Stimulated activated CD4-positive, alpha-beta T cell treated with anti-CD3 and anti-CD28 coated beads, Interleukin-4, amount 100 ng/mL, for 24 hours (primary cell): ENCODE results near the gene SLMAP.
A peak's percentile ranks its signal among the peaks of the same experiment; 100 is the strongest.

Experiments
- DNase-seq: peaks from one replicate; pipeline ENCODE4 v3.0.0-alpha.2; 2020

SLMAP gene

DNA sequence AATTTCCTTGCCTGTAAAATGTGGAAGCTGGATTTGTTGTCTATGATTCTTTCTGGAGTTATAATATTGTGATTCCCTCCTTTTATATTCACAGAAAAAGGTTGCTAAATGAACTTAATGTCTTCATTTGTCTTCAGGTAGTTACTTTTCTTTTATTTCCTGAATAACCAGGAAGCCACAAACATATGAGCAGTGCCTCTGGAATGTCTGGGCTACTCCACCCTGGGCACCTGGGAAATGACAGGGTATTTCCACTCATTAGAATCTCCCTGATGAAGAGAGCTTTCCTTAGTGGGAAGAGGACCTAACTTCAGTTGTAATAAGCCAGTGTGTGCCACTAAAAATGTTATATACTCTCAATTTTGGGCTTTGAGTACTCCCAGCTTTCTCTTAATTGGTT is 3.8 kb upstream of the SLMAP start:
- DNase-seq = no peak

DNA sequence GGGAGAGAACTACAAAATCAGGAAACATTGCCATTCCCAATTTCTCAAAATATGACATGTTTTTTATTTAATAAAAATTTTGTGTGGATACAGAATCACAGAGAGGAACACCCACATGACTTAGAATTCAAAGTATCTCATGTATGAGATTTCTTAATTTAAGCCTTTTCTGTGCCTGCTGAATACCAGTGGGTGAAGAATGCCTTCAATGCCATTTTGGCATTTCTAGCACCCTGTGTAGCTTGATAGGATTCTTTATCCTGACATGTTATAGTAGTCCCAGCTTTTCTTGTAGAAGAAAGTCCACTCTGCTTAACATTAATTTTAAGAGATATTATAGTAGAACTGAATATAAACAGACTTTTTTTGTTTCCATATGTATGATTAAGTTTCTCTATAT is 3.1 kb upstream of the SLMAP start:
- DNase-seq = no peak

DNA sequence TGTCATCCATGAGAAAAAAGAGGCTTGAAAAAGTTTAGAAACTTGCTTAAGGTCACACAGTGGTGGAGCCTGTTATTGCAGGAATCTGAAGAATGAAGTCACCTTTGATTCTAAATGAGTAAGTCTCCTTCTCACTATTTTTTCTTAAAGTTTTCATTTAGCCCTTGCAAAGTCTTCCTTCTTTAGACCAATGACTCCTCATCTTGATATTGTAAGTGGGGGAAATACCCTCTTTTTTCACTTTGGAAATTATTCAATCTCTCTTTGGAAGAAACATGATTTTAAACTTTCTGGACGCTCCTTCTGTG is 787 bp upstream of the SLMAP start:
- peak; percentile 10 for DNase-seq

DNA sequence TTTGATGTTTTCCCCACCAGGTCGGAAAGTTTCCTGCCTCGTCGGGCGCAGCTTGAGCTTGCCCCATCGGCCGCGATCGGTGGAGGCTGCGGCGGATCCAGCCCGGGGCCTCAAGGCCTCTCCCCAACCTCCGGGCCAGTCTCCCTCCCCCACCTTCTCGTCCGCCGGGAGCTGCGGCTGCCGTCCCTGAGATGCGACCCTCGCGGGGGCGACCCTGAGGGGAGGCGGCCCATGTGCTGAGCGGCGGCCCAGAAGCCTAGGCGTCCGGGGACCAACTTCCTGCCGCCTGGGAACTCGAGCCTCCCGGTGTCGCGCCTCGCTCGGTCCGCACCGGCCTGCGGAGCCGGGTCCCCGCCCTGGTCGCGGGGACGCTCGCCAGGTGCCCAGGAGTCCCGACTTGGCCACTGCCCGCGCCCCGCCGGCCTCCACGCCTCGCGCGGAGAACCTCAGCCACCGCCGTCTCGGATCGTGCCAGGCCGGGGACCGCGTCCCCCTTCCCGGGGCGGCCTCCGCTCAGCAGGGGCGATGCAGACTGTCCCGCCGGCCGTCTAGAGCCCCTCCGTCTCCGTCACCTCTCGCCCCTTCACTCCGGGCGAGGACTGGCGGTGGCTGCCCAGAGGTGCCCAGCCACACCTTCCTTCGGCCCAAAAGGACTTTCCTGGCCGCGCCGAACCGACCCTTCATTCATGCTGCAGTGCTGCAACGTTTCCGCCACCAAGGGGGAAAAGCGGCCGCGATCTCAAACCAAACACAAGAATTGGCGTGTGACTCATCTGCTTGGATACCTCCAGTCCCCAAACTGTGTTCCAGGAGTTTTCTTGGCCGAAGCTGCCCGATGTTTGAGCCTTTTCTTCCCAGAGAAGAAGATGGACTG is 656 bp downstream of the SLMAP start:
- DNase-seq = peak; percentile 45

DNA sequence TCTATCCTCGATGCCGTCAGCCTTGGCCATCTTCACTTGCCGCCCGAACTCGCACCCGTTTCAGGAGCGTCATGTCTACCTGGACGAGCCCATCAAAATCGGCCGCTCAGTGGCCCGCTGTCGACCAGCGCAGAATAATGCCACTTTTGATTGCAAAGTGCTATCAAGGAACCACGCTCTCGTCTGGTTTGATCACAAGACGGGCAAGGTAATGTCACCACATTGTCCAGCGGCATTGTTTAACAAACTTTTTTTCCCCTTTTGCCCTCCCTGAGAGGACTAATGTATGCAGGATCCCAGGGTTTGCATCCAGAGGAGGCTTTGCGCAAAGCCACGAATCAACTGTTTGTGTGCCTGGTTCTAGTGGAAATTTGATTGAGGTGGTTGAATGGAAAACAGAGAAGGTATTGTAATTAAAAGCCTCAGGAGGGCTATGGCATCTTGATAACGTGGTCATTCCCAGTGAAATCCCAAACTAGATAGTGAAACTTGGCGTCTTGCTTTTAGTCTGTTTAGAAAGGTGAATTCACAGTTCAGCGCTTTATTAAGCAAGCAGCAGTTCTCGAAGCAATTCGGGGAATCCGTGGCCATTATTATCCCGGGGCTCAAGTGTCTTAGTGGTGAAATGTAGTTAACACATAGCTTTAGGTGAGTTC is 1.7 kb downstream of the SLMAP start:
- DNase-seq = no peak

DNA sequence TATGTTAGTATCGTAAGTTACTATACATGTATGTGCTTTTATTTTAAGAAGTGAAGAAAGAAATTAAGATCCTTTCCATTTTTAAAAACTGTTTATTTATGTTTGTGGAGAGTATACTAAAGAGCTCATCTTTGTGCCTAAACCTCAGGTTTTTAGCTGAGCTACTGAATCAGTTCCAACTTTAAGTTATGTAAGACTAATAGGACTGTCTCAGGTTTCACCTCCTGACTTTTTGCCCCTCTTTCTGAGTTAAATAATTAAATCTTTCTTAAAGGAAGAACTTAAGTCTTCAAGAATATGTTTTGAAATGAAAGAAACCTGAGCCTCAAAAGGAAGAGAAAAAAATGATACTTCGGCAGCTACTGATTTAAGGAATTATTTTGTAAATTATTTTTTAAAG is 2.6 kb downstream of the SLMAP start:
- no peak for DNase-seq

DNA sequence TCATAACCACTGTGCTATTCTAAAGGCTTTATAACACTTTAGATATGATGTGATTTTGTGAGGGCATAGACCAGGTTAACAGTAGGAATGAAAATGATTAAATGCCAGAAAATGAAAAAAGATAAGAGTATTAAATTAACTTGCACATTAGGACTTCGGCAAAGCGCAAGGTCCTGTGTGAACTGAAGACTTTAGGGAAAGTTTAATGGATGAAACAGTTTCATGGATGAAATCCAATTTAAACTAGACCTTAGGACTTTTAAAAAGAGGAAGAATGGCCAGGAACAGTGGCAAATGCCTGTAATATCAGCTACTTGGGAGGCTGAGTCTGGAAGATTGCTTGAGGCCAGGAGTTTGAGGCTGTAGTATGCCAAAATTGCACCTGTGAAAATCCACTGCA is 8.7 kb downstream of the SLMAP start:
- DNase-seq = no peak

DNA sequence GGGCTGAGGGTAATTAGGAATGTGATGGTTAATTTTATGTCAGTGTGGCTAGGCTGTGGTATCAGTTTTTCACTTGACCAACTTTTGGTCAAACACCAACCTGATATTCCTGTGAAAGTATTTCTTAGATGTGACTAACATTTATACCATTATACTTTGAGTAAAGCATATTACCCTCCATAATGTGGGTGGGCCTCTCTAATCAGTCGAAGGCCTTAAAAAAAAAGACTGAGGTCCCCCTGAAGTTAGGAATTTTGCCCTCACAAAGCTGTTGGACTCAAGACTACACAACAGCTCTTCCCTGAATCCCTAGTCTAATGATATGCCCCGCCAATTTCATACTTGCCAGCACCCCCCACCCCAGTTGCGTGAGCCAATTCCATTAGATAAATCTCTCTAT is 12.5 kb downstream of the SLMAP start:
- no peak for DNase-seq

DNA sequence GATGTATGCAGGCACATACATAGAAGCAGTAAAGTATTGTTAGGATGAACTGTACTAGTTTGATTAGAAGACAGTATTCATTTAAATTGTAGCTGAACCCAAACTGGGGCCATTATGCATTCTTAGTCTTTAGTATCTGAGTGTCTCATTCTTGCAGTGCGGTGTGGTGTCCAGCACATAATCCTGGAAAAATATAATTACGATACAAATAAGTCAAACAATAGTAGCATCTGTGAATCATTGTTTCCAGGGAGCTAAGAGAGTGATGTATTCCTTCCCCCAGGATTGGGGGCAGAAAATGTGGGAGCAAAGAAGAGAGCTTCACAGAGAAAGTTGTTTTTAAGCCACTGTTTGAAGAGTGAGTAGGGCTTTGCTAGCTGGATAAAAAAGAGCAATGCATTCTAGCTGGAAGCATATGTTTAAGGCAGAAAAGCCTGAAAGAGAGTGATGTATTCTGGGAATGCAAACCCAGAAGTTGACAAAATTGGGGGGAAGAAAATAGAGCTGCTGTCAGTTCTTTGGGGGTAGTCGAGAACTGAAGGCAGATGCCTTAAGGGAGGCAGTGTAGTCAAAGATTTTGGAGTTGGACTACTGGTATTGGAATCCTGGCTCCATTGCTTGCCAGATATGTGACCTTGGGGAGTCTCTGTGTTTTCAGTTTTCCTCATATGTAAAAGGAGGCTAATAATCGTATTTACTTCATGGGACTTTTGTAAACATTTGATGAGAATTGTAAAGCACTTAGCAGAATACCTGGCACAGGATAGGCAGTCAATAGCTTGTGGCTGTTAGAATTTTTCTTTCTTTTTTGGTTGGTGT is 14.1 kb downstream of the SLMAP start:
- DNase-seq = no peak

DNA sequence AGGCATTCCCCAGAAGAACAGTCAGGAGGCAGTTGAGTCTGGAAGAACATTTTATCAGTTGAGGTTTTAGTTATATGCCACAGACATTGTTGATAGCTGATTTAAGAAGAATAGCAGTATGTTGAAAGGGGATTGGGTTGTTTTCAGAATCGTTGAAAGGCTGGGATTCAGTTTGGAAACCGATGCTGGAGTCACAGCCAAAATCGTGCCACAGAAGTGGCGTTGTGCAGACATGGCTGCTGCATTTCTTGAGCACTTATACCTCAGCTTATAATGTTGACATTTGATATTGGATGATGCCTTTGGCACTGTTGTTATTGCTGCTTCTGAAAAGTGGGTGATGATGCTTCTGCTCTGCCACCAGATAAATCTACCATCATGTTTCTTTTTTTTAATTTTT is 16.1 kb downstream of the SLMAP start:
- no peak for DNase-seq

DNA sequence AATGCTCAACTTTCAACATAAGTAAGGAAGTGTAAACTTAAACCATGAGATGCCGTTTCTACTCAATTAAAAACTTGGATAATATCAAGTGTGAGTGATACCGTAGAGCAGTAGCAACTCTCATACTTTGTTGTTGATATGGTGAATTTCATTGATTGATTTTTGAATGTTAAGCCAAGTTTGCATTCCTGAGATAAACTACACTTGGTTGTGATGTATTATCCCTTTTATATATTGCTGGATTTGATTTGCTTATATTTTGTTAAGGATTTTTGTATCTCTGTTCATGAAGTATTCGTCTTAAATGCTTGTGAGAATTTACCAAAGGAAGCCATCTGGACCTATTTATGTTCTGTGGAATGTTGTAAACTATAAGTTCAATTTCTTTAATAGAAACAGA is 21.7 kb downstream of the SLMAP start:
- no peak for DNase-seq

DNA sequence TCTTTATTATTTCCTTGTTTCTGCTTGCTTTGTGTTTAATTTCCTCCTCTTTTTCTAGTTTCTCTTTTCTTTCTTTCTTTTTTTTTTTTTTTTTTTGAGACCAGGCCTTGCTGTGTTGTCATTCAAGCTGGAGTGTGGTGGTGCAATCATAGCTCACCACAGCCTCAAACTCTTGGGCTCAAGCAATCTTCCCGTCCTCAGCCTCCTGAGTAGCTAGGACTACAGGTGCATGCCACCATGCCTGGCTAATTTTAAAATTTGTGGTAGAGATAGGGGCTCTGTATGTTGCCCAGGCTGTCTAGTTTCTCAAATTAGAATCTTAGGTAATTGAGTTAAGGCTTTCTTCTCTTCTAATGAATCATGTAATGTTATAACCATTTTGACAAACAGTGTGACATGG is 22.4 kb downstream of the SLMAP start:
- DNase-seq = no peak

DNA sequence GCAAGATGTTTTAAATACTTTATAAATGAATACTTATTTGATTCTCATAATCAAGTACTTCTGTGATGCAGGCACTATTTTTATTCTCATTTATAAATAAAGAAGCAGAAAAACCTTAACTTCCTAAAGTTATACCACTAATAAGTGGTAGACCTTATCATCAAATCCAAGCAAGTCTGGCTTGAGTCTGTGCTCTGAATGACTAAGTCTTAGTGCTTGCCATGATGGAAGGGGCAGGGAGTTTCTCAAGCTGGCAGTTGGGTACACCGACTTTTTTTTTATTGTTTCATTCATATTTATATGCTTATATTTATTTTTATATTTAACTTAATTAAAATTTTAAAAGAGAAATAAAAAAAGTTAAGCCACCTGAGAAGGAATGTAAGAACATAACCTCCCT is 23.6 kb downstream of the SLMAP start:
- DNase-seq = no peak

DNA sequence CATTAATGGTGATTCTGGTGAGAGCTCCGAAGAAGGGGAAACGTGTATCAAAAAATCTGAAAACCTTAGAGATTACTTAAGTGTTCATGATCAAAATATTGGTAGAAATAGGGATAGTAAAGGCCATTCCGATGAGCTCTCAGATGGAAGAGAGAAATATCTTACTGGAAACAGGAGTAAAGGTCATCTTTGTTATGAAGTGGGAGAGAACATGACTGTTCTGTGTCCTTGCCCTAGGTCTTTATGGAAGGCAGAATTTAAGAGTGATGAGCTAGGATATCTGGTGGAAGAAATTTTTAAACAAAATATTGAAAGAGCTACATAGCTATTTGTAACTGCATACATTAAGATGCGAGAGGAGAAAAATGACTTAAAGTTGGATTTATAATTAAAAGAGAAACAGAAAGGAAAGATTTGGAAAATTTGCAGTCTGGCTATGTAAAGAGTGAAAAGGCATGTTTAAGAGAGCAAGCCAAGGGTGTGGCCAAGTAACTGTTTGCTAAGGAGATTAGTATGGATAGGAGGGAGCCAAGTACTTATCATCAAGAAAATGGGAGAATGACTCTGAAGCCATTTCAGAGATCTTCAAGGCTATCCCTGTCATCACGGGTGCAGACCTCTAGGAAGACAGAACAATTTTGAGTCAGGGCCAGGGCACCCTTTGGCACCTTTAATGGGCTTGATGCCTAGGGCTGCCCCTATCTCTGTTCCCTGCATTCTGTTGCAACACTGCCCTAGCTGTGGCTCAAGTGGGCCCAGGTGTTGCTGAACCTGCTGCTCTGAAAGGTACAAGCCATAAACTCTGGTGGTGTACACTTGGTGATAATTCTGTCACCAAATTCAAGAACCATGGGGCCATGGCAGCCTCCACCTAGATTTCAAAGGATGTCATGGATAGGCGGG is 27.3 kb downstream of the SLMAP start:
- DNase-seq = no peak

DNA sequence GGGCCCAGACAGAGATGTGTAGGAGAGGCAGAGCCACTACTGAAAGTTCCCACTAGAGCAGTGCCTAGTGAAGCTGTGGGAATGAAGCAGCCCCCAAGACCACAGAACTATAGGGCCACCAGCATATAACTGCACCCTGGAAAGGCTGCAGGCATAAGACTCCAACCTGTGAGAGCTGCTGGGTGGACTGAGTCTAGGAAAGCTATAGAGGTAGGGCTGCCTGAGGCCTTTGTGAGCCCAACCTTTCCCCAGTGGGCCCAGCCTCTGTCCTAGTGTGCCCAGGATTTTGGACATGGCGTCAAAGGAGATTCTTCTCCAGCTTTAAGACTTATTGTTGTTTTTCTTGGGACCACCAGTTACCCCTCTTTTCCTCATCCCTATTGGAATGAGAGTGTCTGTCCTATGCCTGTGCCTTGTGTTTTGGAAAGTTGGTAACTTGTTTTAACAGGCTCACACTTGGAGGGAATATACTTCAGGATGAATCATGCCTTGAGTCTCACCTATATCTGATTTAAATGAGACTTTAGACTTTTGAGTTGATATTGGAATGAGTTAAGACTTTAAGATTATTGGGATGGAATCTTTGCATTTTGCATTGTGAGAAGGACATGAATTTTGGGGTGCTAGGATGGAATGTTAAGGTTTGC is 28.1 kb downstream of the SLMAP start:
- DNase-seq = no peak

DNA sequence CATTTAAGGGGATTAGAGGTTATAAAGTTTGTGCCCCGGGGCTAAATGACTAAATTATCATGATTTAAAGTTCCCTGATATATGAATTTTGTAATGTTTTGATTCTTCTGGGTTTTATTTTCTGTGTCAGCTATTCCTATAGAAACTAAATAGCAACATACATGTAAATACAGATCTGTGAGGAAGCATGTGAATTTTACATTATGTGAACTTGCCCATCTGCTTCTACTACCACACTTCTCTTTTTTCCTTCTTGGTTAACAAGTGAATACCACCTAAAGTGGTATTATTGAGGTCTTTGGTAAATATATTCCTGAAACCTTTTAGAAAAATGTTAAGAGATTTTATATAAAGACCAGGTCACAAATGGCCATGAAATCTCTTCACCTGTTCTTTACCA is 29.3 kb downstream of the SLMAP start:
- no peak for DNase-seq

DNA sequence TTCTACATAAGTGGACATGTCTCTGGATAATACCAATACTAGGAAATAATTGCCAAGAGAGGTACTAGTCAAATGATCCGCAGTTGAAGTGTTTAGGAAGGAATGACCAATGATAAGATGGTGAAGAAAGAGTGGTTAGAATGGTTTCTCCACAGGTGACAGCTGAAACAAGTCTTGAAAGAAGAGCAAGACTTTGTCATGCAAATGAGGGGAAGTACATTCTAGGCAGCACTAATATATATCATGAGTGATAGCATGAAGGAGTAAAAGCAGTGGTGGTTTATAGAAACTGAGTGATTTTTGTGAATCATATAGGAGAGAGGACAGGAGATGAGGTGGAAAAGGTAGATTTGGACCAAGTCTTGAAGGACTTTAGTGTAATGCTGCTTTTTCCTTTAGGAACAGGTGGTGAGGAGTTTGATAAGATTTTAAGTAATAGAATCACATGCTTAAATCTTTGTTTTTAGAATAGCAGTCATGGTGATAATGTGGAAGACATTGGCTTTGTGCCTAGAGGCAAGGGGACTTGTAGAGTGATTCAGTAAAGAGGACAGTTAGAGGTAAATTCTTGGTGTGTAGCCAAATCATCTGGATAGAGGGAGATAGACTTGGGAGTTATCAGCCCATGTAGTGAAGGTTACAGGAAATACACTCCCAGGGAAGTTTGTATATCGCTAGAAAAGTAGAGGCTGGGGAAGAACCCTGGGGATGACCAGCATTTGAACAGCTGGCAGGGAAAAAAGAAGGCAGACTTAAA is 31.9 kb downstream of the SLMAP start:
- DNase-seq = no peak

DNA sequence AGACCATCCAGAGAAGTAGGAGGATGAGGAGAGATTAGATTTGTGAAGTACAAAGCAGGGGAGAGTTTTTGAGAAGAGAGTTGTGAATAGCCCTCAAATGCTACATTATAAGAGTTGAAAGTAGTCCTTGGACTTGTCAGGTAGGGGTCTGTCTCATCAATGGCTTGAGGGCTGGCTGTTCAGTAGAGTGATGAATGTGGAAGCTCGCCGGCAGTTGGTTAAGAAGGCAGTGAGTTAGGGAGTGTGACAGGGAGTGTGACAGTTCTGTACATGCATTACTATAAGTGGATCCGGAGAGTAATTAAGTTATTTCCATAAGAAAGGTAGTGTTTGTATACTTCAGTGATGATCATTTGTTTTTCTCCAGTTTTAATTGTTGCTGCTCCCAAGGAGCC is 32.5 kb downstream of the SLMAP start:
- DNase-seq = no peak

DNA sequence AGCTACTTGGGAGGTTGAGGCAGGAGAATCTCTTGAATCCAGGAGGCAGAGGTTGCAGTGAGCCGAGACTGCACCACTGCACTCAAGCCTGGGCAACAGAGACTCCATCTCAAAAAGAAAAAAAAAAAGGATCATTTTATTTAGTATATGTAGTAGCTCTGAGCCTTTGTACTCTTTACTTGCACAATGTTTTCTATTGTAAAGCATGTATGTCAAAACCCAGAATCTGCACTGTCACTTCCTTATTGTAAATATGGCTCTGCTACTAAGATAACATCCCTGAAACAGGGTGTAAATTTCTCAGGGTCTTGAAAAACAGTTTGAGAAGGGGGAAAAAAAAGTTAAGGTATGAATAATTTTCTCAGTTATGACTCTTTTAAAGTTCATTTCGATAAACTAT is 35.1 kb downstream of the SLMAP start:
- DNase-seq = no peak

DNA sequence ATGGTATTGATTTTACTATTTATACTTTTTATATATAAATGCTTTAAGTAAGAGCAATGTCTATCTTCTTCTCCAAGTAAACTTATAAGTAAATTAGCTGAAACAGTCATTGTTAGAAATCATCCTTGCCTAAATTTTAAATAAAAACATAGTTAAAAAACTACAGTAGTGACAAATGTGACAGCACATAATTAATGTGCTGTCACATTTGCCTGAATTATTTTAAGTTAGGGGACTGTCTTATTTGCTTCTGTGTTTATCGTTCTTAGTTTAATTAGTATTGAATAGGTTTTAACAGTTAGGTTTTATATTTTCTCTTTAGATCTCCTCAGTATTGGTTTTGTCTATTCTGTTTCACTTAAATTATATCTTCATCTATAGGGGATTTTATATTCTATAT is 36.1 kb downstream of the SLMAP start:
- no peak for DNase-seq

DNA sequence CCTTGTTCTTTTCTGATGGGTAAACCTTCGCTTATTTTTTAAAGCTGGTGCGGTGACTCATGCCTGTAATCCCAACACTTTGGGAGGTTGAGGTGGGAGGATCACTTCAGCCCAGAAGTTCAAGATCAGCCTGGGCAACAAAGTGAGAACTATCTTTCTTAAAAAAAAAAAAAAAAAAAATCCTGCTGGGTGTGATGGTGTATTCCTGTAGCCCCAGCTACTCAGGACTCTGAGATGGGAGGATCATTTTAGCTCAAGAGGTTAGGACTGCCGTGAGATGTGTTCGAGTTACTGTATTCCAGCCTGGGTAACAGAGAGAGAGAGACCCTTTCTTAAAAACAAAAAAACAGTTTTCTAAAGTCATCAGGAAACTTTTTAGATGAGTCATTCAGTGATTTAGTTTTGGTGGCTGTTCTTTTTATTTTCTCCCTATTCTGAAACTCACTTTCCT is 37.7 kb downstream of the SLMAP start:
- DNase-seq = no peak

DNA sequence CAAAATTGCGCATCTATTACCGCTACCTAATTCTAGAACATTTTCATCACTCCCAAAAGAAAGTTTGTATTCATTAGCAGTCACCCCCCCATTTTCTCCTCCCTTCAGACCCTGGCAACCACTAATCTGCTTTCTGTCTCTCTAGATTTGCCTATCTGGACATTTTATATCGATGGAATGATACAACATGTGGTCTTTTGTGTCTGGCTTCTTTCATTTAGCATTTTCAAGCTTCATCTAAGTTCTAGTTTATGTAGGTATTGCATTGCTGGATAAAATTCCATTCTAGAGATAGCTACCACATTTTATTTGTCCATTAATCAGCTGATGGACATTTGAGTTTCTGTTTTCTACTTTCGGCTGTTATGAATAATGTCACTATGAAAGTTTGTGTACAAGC is 38.4 kb downstream of the SLMAP start:
- DNase-seq = no peak
